NCI-H2029 (cell line): ENCODE results near the gene AOC2.
"Not testable (repeated sequence)": the region's sequence is repeated elsewhere in the genome, so short reads cannot be mapped to it uniquely, and the experiment has no call there.

Experiments
- DNase-seq: peaks from one replicate; lab custom pipeline; 2025; lab: John Stamatoyannopoulos, UW

Gene AOC2

DNA sequence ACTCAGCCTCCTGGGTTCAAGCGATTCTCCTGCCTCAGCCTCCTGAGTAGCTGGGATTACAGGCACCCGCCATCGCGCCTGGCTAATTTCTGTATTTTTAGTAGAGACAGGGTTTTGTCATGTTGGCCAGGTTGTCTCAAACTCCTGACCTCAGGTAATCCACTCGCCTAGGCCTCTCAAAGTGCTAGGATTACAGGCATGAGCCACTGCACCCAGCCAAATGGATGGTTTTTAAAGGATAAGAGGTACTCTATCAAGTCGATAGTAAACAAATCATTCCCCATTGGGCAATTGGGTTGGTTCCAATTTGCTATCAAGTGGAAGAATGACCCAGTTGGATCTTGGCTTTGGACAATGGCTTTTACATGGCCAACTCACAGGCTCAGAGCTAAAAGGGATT is 37.3 kb downstream of the AOC2 start:
- DNase-seq: not testable (repeated sequence)

DNA sequence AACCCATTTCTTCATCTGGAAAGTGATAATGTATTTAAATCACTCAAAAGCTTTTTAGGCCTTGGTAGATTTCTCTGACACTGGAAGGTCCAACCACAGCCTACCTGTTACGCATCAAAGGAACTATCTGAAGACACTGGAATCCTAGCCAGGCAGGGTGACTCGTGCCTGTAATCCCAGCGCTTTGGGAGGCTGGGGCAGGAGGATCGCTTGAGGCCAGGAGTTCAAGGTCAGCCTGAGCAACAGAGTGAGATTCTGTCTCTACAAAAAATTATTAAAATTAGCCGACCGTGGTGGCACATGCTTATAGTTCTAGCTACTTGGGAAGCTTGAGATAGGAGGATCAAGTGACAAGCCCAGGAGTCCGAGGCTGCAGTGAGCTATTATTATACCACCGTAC is 37.8 kb downstream of the AOC2 start:
- DNase-seq: no peak

DNA sequence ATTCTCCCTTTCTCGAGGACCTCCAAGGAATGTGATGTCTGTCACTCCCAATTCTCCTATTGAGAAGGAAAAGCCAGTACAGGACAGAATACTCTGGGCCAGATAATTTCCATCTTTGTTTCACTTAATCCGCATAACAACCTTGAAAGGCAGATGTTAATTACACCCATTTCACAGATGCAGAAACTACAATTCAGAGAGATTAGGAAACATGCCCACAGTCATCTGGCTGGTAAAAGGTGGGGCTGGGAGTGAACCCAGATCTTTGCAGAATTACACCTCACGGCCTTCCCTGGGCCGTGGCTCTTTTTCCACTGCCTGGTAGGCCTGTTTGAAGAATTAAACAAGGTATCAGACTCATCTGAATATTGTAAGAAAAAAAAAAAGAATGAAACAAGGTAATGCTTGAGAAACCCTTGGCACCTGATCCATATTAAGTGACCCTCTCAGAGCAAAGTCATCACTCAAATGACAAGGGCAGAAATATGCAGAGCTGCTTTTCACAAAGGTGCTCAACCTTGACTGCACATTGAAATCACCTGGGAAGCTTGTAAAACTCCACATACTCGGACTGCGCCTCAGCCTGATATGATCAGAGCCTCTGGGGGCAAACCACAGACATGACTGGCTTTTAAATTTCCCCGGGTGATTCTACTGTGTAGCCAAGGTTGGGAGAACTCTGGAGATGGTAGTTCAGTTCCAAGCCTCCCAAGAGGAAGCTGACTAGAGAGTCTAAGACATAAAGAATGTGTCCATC is 39.6 kb downstream of the AOC2 start:
- DNase-seq: no peak

DNA sequence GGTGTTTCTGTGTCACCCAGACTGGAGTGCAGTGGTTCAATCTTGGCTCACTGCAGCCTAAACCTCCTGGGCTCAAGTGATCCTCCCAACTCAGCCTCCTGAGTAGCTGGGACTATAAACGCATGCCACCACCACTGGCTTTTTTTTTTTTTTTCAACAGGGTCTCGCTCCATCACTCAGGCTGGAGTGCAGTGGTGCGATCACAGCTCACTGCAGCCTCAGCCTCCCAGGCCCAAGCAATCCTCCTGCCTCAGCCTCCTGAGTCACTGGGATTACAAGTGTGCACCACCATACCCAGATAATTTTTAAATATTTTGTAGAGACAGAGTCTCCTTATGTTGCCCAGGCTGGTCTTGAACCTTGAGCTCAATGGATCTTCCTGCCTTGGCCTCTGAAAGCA is 41.4 kb downstream of the AOC2 start:
- DNase-seq: not testable (repeated sequence)

DNA sequence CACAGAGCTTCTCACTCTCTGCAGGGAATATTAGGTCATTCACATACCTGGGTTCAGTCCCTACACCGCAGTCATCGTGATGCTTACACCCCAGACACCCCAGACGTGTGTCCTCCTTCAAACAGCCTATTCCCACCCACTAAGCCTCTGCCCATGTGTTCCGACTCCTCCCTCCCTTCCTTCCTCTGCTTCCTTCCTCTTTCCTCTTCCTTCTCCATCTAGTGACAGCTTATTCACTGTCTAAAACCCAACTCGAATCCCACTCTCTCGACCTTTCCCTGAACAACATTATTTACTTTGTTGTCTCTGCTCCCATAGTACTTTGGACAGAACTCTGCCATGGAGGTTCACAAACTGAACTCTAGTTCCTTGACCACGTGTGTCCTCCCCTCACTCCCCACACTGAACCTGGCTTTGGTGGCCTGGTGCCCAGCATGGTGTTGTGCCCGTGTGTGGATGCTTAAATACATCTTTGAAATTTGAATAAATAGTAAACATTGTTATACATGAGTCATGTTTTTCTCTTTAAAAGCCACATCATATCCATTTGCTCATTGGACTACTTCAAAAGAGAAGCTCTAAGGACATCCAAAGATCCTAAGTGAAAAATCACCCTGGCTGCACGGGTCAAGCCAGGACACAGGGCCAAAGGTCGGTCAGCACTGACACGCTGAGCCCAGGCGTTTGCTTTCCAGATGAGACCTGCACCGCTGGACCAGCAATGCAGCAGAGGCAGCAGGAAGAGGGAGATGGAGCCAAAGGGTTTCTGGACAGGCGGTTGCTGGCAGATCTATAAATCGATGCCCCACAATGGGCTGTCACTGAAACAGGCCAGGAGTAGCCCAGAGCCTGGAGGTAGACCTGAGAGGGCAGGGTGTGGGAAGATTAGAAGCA is 42.1 kb downstream of the AOC2 start:
- no peak for DNase-seq

DNA sequence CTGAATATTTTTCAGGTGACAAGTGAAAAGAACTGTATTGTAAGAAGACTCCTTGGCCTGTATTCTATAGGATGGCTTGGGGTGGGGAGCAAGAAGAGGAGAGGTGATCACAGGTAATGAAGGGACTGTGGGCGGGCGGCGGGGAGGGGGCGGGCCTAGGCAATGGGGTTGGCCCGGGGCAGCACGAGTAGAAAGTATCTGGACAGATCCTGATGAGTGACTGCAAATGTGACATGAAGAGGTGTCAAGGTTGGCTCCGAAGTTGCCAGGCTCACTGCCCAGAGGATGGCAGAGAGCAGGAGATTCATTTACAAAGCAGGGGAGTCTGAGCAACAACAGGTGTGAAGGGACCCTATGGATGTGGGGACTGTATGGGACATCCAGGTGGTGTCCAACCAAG is 45.4 kb downstream of the AOC2 start:
- DNase-seq: no peak

DNA sequence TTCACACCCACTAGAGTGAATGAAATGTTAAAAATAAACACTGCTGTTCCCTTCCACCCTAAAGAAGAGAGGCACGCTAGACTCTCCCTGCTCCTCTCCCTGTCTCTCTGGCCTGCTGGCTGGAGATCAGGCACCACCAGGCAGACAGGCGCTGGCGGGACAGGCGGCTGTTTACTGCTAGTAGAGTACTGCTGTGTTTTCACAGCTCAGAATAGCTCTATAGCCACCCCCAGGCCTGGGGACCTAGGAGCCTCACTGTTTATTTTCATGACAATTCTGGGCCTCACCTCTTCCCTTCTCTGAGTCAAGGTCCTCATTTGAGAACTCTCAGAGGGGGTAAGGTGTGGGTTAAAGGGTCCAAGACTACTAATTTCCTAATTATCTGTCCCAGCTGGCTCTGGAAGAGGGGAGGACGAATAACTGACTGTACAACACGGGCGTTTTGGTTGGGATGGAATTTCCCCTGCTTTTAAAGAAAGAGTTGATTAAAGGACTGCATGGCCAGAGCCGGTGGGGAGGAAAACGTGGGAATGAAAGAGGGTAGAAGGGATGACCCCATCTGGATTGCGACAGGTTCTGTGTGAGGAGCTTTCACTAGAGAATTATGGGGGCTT is 47.3 kb downstream of the AOC2 start:
- DNase-seq: no peak

DNA sequence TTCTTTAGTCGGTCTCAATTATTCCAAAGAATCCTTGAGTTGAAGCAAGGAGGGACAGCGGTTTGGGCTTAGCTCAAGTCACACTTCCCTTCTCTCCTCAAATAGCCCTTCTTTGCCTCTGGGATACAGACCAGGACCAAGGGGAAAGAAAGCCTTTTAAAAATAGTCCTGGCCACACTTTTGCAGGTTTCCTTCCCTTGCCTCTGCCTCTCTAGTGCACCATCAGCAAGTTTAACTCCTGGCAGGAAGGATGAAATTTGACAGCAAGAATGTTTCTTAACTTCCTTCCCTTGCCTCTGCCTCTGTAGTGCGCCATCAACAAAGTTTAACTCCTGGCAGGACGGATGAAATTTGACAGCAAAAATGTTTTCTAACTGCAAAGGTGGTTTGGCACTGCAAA is 49.0 kb downstream of the AOC2 start:
- no peak for DNase-seq

DNA sequence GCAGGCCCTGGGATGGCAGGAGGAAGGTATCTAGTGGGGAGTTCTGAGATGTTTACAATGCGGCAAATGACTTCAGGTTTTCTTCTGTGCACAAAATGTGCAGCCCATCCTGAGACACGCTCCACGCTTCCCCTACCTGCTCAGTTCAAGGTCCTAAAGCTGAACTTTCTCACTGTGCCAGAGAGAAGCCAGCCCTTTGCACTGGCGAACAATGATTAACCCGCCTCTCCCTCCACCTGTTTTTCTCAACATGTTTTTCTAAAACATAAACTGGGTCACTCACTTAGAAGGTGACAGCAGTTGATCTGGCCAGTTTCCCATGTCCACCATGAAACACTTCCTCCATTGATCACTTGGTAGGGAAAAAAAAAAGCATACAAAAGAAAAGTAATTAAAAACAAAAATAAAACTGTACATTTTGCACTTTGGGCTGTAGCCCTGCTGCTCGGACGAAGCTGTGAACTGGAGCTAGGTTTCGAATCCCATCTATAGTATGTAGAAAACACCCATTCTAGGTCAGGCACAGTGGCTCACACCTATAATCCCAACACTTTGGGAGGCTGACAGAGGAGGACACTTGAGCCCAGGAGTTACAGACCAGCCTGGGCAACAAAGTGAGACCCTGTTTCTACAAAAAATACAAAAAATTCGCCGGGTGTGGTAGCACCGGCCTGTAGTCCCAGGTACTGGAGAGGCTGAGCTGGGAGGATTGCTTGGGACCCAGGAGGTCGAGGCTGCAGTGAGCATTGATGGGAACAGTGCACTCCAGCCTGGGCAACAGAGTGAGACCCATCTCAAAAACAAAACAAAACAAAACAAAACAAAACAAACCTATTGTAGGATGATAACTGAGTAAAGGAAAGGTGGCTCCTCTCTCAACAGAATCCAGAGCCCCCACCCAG is 50.2 kb downstream of the AOC2 start:
- no peak for DNase-seq

DNA sequence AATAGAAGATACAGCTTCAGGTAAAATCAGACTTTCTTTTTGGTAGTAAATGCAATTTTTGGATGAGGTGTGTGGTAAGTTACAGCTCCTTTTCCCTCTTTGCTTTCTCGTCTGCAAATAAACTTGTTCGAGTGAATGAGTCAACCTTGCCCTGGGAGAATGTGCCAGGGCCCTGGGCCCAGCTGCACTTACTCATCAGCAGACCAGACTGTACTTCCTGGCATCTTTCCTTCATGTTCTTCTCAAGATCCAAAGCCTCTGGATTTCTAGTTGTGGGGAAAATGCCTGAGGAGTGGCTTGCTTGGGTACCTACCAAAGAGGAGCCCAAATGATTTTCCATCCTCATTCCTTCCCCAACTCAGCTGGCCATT is 50.8 kb downstream of the AOC2 start:
- DNase-seq: no peak

DNA sequence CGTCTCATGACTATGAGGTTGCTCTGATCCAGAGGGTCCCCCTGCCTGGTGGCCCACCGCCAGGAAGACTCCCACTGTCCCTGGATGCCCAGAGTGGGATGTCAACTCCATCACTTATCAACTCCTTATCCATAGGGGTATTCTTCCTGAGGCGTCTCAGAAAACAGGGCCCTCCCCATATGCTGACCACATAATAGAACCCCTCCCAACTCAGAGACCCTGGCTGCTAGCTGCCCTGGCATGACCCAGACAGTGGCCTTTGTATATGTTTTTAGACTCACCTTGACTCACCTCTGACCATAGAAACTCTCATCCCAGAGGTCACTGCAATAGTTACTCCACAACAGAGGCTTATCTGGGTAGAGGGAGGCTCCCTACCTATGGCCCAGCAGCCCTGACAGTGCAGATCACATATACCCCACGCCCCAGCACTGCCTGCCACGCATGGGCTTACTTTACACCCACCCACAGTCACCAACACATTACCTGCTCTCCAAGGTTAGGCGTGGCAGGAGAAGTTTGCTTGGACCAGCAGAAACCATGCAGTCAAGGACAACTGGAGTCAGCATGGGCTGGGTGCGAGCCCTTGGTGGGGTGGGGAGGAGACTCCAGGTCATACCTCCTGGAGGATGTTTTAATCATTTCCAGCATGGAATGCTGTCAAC is 53.9 kb downstream of the AOC2 start:
- no peak for DNase-seq

DNA sequence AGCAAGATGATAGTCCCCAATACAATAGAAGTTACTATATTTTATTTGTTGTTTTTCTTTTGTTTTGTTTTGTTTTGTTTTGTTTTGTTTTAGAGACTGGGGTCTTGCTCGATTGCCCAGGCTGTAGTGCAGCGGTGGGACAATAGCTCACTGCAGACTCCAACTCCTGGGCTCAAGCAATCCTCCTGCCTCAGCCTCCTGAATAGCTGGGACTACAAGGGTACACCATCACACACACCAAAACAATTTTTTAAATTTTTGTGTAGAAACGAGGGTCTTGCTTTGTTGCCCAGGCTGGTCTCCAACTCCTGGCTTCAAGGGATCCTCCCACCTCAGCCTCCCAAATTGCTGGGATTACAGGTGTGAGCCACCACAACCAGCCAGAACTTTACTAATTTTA is 55.6 kb downstream of the AOC2 start:
- DNase-seq: not testable (repeated sequence)
